ENCODE results near the gene ZNF91.
"Not testable (repeated sequence)": the region's sequence is repeated elsewhere in the genome, so short reads cannot be mapped to it uniquely, and the experiment has no call there.

The ZNF91 gene

DNA sequence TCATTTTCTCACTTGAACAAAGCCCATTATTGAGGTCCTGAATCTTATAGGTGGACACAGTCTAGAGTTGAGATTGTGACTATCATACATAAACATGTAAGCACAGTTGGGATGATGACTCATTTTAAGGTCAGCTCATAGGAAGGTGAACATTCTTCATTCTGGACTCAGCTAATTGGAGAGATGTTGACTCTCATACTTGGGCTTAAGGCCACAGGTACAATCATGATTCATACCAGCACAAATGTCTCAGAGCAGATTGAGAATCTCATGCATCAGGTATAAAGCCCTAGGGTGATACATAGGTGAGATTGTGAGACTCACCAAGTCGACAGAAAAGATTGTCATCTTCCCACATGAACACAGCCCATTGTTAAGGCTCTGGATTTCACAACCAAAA is 82.8 kb downstream of the ZNF91 start:
- Histone ChIP-seq H3K9me3 (ENCODE audit: control insufficient read depth, low read length) (no peaks in the 10 kb centered on the region), H3K4me1 (ENCODE audit: control insufficient read depth, insufficient read depth, low read length, poor library complexity, severe bottlenecking) (no peaks in the 10 kb centered on the region), H3K27ac (ENCODE audit: insufficient read depth, low read length, poor library complexity, severe bottlenecking) (no peak overlapping the region), H3K4me3 (ENCODE audit: insufficient read depth, low read depth, low read length, poor library complexity, severe bottlenecking) (no peak overlapping the region), H3K27me3 (replicated peaks; ENCODE audit: control insufficient read depth, insufficient read depth, low read length, poor library complexity, severe bottlenecking) (no peaks in the 10 kb centered on the region), H3K36me3 (ENCODE audit: control insufficient read depth, insufficient read depth, low read length) (no peaks in the 10 kb centered on the region)
- no peak for DNase-seq

DNA sequence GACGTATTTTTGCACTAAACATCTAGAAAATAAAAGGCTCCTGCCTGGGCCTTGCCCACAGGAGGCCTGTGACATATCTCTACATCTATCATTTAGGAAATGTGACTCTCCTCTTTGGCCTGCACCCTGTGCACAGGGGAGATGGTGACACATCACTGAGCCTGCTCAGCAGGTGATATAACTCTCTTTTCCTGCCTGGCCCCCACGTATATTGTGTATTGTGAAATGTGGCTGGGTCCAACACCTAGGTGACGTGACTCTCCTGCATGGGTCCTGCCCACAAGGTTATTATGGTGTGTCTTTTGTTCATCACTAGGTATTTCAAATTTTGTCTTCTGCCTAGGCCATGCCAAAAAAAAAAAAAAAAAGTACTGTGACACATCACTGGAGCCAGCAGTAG is 83.7 kb downstream of the ZNF91 start:
- Histone ChIP-seq H3K4me1 (ENCODE audit: control insufficient read depth, insufficient read depth, low read length, poor library complexity, severe bottlenecking) (no peaks in the 10 kb centered on the region), H3K4me3 (ENCODE audit: insufficient read depth, low read depth, low read length, poor library complexity, severe bottlenecking) (no peak overlapping the region), H3K36me3 (ENCODE audit: control insufficient read depth, insufficient read depth, low read length) (no peaks in the 10 kb centered on the region), H3K27ac (ENCODE audit: insufficient read depth, low read length, poor library complexity, severe bottlenecking) (no peak overlapping the region), H3K27me3 (replicated peaks; ENCODE audit: control insufficient read depth, insufficient read depth, low read length, poor library complexity, severe bottlenecking) (no peaks in the 10 kb centered on the region), H3K9me3 (ENCODE audit: control insufficient read depth, low read length) (no peaks in the 10 kb centered on the region)
- no peak for DNase-seq

DNA sequence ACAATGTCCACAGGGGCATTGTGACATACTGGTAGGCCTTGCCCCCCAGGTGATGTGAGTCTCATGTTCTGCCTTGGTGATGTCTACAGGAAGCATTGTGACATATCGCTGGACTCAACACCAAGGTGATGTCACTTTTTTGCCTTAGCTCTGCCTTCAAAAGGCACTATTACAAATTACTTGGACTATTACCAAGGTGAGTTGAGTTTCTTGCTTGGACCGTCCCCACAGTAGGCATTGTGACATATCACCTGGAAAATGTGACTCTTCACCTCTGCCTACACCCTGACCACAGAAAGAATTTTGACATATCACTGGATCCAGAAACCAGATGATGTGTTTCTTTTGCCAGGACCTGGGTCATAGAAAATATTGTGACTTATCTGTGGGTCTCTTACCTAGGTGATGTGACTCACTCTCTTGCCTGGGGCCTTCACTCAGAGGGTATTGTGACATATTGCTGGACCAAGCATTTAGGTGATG is 84.5 kb downstream of the ZNF91 start:
- no peak overlapping the region for H3K4me3 ChIP-seq (ENCODE audit: insufficient read depth, low read depth, low read length, poor library complexity, severe bottlenecking)
- no peaks in the 10 kb centered on the region for H3K27me3 ChIP-seq (replicated peaks; ENCODE audit: control insufficient read depth, insufficient read depth, low read length, poor library complexity, severe bottlenecking)
- no peak overlapping the region for H3K27ac ChIP-seq (ENCODE audit: insufficient read depth, low read length, poor library complexity, severe bottlenecking)
- no peak for DNase-seq
- H3K4me1 ChIP-seq (ENCODE audit: control insufficient read depth, insufficient read depth, low read length, poor library complexity, severe bottlenecking) = no peaks in the 10 kb centered on the region
- no peaks in the 10 kb centered on the region for H3K36me3 ChIP-seq (ENCODE audit: control insufficient read depth, insufficient read depth, low read length)
- no peaks in the 10 kb centered on the region for H3K9me3 ChIP-seq (ENCODE audit: control insufficient read depth, low read length)

- Histone ChIP-seq H3K27ac (ENCODE audit: insufficient read depth, low read length, poor library complexity, severe bottlenecking) (no peak overlapping the region), H3K27me3 (replicated peaks; ENCODE audit: control insufficient read depth, insufficient read depth, low read length, poor library complexity, severe bottlenecking) (no peaks in the 10 kb centered on the region), H3K4me1 (ENCODE audit: control insufficient read depth, insufficient read depth, low read length, poor library complexity, severe bottlenecking) (no peaks in the 10 kb centered on the region), H3K9me3 (ENCODE audit: control insufficient read depth, low read length) (no peaks in the 10 kb centered on the region), H3K4me3 (ENCODE audit: insufficient read depth, low read depth, low read length, poor library complexity, severe bottlenecking) (no peak overlapping the region), H3K36me3 (ENCODE audit: control insufficient read depth, insufficient read depth, low read length) (no peaks in the 10 kb centered on the region)
- no peak for DNase-seq
Measured at GRCh38 chr19:23309926-23310325, 85.3 kb downstream of the ZNF91 start.

DNA sequence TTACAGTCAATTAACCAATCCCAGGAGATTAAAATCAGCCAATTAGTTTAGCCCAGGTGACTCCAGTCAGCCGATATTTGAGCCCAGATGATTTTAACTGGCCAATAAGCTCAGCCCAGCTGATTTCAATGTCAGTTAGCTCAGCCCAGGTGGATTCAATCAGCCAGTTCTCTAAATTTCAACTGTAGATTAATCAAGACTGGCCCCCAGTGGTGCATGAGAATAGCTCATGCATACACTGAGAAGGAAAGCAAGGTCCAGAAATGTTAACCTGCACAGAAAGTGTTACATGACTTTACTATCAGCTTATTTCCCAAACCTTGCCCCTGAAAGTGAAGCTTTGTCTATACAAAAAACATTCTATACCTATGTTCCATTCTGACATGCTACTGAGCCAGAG is 89.7 kb downstream of the ZNF91 start:
- Histone ChIP-seq H3K27ac (ENCODE audit: insufficient read depth, low read length, poor library complexity, severe bottlenecking) (no peak overlapping the region), H3K27me3 (replicated peaks; ENCODE audit: control insufficient read depth, insufficient read depth, low read length, poor library complexity, severe bottlenecking) (no peaks in the 10 kb centered on the region), H3K9me3 (ENCODE audit: control insufficient read depth, low read length) (no peaks in the 10 kb centered on the region), H3K4me1 (ENCODE audit: control insufficient read depth, insufficient read depth, low read length, poor library complexity, severe bottlenecking) (no peaks in the 10 kb centered on the region), H3K36me3 (ENCODE audit: control insufficient read depth, insufficient read depth, low read length) (no peaks in the 10 kb centered on the region), H3K4me3 (ENCODE audit: insufficient read depth, low read depth, low read length, poor library complexity, severe bottlenecking) (no peak overlapping the region)
- DNase-seq = no peak

GRCh38 chr19:23304238-23304637 is 91.0 kb downstream of the ZNF91 start:
- no peak for DNase-seq
- no peaks in the 10 kb centered on the region for H3K9me3 ChIP-seq (ENCODE audit: control insufficient read depth, low read length)
- H3K4me3 ChIP-seq (ENCODE audit: insufficient read depth, low read depth, low read length, poor library complexity, severe bottlenecking) = no peak overlapping the region
- H3K36me3 ChIP-seq (ENCODE audit: control insufficient read depth, insufficient read depth, low read length) = no peaks in the 10 kb centered on the region
- no peaks in the 10 kb centered on the region for H3K4me1 ChIP-seq (ENCODE audit: control insufficient read depth, insufficient read depth, low read length, poor library complexity, severe bottlenecking)
- no peaks in the 10 kb centered on the region for H3K27me3 ChIP-seq (replicated peaks; ENCODE audit: control insufficient read depth, insufficient read depth, low read length, poor library complexity, severe bottlenecking)
- no peak overlapping the region for H3K27ac ChIP-seq (ENCODE audit: insufficient read depth, low read length, poor library complexity, severe bottlenecking)

DNA sequence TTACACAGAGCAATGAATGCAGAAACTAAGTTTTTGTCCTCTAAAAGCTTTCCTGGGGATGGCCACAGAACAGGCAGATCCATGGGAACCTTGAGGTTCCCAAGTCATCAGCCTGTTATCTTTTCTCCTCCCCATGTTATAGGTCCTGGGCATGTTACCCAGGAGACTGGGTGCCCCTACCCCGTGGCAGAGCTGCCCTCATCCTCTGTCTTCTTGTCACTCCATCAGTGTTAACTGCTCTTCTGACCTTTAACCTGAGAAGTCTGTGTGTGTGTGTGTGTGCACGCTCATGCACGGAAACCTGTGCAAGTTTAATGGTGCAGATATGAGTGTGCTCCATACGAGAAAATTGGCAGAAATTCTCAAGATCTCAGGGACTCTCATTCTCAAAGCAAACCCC is 101.1 kb downstream of the ZNF91 start:
- H3K27ac ChIP-seq (ENCODE audit: insufficient read depth, low read length, poor library complexity, severe bottlenecking) = no peak overlapping the region
- H3K9me3 ChIP-seq (ENCODE audit: control insufficient read depth, low read length) = no peaks in the 10 kb centered on the region
- no peak for DNase-seq
- H3K36me3 ChIP-seq (ENCODE audit: control insufficient read depth, insufficient read depth, low read length) = no peaks in the 10 kb centered on the region
- H3K27me3 ChIP-seq (replicated peaks; ENCODE audit: control insufficient read depth, insufficient read depth, low read length, poor library complexity, severe bottlenecking) = no peaks in the 10 kb centered on the region
- H3K4me3 ChIP-seq (ENCODE audit: insufficient read depth, low read depth, low read length, poor library complexity, severe bottlenecking) = no peak overlapping the region
- no peaks in the 10 kb centered on the region for H3K4me1 ChIP-seq (ENCODE audit: control insufficient read depth, insufficient read depth, low read length, poor library complexity, severe bottlenecking)

GRCh38 chr19:23289966-23290365 is 105.3 kb downstream of the ZNF91 start:
- not testable (repeated sequence) for H3K4me1 ChIP-seq (ENCODE audit: control insufficient read depth, insufficient read depth, low read length, poor library complexity, severe bottlenecking); H3K27me3 ChIP-seq (replicated peaks; ENCODE audit: control insufficient read depth, insufficient read depth, low read length, poor library complexity, severe bottlenecking); H3K4me3 ChIP-seq (ENCODE audit: insufficient read depth, low read depth, low read length, poor library complexity, severe bottlenecking); H3K36me3 ChIP-seq (ENCODE audit: control insufficient read depth, insufficient read depth, low read length); H3K9me3 ChIP-seq (ENCODE audit: control insufficient read depth, low read length); DNase-seq; H3K27ac ChIP-seq (ENCODE audit: insufficient read depth, low read length, poor library complexity, severe bottlenecking)
